GM19035 (cell line): ENCODE measurements around the gene TMEM170B.

Experiments used
- ATAC-seq: cut with Tn5 transposase; IDR thresholded peaks from one replicate; pipeline ENCODE4 v1.9.1; 2021; ENCODE audit not compliant: unreplicated experiment

The TMEM170B gene

DNA sequence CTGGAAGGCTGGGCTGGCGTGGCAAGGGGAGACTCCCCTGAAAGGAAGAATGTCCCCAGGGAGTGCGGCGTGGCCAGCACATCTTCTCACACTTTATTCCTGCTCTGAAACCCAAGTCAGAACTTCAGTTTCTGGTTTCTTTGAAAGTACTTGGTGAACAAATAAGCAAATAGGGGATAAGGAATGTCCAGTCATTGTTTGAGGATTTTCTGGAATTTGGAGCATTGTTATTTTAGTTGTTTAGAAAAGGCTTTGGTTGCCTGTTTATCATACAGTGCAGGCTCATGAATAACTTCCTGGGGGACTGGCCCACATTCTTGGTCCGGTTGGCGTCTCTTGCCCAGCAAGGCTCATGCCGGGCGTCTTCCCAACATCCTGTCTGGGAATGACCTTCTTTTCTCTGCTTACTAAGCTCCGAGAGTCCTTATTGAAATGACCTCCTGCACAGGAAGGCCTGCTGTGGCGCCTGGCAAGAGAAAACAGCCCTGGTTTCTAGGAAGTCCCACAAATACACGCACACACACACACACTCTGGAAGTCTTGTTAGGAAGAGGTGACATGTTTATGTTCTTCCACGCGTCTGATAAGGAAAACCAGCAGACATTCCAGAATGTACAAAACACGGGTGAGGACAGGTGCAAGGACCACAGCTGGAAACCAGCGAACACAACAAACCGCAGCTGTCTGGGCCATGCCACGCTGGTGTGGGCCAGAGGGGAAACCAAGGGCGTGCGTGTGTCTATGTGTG, 71.9 kb downstream of the TMEM170B start:
- no peak for ATAC-seq

DNA sequence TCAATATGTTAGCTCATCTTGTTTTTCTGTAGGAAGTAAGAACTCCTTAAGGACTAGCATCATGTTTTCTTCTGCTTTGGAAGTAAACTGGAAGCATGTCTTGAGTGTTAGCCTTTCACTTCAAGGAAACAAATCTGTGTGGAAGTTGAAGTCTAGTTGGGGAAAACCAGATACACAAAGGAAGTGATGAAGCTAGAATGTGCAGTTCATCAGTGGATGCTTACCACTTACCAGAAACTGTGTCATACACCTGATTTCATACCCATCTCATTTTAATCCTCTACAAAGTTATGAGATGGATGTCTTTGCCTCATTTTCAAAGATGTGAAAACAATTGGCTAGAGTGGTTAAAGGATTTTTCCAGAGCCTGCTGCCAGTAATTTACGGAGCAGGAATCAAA, 75.8 kb downstream of the TMEM170B start:
- ATAC-seq: no peak

DNA sequence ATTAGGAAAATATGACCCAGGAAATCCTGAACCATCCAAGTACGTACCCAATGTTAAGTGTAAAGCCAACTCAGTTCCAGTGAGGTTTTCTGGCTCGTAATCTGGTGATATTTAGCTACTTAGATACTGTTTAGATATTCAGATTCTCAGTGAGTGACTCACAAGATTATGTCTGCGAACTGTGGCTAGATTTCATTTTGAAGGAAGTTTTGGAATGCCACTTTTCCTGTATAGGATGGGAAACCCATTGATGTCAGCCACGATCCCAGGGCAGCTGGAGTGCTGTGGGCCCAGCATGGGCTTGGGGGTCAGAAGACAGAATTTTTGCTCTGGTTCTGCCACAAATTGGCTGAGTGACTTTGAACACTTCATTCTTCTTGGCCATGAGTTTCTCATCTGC, 76.3 kb downstream of the TMEM170B start:
- ATAC-seq: no peak

DNA sequence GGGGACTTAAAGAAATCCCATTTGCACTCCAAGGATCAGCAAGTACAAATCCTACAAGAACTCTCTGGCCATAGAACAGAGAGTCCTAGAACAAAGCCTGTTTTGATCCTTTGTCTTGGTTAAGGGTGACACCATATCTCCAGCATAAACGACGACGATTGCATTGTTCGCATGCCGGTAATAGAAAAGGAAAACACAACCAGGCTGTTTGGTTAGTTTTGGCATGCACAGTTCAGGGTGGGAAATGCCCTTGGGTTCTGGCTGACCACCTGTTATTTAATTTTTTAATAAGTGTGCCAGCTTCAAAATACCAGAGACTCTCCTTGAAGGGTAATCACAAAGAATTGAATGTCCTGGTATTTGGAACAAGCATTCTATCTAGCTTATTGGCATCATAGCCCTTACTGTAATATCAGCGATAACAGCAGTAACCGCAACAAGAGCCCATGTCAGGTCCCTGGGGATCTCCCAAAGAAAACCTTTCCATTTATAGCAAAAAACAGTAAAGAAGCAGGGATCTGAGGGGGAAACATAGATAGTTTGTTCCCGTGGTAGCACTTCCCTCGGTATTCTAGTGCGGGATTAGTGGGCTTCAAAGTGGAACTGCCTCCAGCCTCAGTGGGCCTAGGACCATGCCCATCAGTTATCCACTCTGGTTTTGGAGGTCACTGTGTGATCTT, 77.1 kb downstream of the TMEM170B start:
- no peak for ATAC-seq

DNA sequence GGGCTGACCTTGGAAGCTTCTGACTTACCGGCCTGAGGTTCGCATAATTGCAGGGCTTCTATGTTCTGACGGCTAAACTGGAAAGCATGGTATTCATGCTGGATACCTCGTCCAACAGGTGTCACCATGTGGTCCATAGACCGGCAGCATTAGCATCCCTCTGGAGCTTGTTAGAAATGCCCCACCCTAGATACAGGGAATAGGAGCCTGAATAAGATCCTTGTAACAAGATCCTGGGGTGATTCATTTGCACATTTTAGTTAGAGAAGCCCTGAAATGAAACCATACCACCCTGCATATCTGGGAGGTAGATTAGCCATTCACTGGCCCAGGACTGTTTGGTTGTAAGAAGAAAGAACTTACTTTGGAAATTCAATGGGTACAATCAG, 77.7 kb downstream of the TMEM170B start:
- ATAC-seq: no peak

DNA sequence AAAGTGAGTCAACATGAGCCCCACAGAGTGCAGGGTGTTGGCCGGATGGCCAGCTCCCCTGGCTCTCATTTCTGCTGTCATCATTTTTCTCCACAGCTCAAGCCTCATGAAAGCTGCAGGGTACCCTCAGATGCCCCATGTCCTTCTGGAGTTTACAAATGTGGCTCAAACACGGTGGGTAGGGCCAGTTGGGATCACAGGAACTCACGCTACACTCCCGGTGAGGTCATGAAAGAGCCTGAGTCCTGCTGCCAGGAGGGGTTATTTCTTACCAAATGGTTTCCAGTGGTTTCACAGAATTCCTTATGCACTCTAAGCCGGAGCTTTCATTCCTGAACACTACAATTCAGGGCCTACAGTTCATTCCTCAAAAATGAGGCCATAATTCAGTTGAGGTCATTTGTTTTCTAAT, 78.7 kb downstream of the TMEM170B start:
- ATAC-seq: no peak

DNA sequence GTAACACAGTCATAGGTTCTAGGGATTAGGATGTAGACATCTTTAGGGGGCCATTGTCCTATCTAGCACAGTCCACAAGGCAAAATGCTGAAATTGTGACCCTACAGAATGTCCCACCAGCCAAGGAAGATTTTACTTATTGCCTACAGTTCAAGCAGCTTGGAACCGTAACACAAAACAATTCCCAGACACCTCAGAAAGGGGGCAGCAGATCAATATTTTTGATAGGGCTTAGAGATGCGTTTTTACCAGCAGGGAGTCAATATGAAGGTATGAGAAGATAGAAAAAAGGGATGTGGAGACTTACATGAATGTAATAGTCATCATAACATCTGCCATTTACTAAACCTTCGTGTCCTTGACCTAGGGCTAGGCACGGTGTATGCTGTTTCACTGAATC, 81.0 kb downstream of the TMEM170B start:
- no peak for ATAC-seq

DNA sequence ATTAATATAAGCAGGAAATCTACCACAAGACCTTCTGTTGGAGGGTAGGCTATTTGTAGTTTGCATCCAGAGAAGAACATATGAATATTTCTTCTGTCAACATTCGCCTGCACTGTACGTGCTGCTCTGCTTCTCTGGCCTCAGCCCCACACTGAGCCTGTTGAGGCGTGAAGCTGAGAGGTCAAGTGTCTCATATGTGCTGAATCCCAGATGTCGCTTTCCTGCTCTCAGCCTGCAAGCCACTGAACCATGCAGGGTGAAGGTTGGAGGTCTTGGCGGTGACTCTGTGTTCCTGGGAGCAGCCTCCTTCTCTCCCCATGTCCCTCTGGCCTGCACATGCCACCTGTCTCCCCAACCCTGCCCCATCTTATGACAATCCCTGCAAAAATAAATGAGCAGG, 83.6 kb downstream of the TMEM170B start:
- ATAC-seq: no peak

DNA sequence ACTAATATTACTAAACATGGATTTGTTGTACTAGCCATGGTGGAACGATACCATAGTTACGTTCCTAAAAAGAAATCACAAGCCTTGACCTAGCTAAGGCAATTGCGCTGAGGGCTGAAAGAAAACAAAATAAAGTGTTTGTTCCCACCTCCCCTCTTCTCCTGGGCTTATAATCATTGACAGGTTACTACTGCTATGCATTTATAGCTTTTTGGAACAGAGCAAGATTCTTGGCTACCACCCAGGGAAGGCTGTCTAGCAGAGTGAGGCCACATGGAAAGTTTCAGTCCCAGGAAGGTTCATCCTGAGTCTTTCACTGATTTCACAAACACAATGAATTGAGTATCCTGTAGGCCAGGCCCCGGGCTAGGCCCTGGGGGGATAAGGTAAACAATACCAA, 84.6 kb downstream of the TMEM170B start:
- ATAC-seq: no peak

DNA sequence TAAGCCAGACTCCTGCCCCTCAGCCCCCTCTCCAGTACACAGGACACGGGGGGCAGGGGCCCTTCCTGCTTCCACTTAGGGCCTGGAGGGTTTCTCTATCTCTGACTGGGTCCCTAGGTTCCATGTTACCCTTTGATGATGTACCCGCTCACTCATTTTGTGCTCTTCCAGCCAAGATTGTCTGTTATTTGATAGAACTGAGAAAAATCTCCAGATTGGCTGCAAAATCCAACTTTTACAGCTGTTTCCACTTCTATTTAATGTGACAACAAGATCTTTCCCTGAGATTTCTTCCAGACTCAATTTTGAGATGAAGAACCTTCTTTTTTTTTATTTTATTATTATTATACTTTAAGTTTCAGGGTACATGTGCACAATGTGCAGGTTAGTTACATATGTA, 85.7 kb downstream of the TMEM170B start:
- ATAC-seq: no peak

DNA sequence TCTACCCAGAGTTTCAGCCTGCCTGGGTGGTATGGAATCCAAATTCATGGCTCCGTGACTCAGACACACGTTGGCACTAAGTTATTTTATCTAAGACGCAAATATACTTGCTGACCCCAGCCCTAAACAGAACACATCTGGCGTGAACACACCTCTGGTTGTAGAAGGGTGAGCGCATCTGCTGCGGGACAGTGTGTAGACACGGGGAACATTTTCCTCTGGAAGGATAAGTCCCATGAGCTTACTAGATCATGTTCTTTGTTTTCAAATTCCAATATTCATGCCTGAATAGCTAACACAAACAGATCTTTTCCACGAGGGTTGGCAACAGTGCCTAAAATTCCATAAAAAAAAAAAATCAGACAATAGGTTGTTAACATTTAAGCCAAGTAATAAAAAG, 87.8 kb downstream of the TMEM170B start:
- ATAC-seq: no peak

DNA sequence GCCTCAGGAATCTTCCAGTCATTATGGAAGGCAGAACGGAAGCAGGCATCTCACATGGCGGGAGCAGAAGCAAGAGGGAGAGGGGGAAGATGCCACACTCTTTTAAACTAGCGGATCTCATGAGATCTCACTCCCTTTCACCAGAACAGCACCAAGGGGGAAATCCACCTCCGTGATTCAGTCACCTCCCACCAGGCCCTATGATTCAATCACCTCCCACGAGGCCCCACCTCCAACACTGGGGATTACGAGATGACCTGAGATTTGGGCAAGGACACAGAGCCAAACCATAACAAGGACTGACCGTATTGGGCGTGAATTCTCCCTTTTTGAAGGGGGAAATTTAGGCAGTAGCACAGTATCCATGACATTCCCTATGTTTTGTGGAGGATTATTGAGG, 88.8 kb downstream of the TMEM170B start:
- ATAC-seq: no peak

DNA sequence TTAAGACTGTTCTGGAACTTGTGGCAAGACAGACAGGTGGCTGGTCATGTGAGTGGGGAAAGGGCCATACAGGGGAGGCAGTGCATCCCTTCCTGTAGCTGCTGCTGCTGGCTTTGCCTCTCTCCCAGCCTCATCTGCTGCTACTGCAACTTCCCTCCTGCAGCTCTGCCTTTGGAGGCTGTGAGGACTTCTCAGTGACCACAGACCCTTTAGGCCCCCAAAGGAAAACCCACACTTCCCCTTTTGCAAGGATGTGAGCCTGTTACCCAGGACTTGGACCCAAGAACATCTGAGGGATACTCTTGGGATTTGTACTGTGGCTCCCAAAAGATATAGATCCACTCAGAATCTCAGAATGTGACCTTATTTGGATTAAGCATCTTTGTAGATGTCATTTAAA, 91.0 kb downstream of the TMEM170B start:
- ATAC-seq: no peak

DNA sequence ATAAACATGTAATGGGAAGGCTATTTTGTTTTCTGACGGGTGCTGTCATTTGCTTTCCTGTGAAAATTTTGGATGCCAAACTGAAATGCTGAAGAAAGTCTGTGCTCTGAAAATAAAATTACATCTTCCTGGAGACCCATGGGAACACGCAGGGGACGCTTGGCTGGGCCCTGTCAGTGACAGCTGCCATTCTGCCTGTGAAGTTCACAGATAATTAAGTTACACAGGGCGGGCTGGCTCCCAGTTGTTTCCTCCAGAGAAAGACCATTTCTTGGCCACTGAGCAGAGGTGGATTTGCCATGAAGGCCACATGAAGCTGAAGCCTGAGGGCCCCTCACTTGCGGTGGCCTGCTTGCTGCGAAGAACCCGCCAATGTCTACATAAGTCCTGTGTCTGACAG, 93.5 kb downstream of the TMEM170B start:
- no peak for ATAC-seq

DNA sequence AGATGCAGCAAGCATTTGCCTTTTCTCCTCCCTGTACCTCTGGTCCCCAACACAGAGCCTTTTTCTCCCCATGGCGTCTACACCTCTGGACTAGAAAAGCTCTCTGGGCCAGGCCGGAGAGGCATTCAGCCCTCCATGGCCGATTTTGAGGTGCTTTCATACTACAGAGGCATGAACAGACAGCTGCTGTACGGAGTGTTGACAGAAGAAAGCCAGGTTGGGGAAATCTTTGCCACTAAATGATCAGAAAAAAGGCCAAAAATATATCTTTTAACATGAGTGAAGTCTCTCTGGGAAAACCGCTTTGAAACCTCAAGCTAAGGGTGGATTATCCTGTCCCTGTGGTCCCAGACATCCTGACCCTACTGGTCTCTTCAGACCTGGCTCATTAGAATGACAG, 94.0 kb downstream of the TMEM170B start:
- ATAC-seq: no peak

DNA sequence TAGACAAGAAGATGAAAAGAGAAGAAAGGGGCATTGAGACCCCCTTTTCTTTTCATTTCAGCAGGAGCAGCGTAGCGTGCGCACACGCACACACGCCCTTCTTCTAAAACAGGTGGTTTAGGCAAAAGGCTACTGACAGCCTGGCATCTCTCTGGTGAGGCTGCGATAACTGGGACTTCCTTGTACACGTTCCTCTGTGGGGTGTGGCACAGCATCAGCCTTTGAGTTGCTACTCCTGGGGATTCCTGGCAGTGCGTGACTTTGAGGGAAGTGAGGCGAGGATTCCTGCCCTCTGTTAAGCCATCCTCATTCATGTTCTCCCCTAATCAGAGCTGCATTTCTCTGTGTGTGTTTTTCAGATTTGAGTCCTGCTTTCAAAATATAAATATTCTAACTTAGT, 94.7 kb downstream of the TMEM170B start:
- no peak for ATAC-seq

DNA sequence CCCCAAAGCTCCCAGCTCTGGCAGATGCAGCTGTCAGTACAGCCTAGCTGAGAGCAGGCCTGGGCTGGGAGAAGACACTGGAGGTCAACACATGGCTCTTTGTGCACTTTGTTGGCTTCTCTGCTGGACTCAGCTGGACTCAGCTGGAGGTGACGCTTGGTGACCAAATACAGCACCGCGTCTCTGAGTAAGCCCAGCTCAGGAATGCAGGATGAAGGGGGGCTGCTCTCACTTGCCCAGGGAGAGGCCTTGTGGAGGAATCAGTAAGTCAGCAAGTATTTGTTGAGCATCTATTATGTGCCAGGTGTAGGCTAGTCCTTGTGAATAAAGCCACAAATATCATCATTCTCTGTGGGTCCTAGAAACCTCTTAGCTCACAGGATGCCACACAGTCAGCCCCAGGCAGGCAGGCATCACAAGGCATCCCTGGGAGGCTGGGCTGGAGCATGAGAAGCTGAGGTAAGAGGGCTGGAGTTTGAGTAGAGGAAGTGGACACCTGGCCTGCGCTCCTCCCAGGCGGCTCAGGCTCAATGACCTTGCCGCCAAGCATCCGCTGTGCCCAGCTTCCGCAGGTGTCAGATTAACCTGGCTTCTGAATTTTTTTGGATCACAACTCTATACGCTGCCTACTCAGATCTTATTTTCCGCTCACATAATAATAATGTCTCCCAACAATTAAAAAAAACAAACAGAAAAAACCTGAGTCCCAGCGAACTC, 95.4 kb downstream of the TMEM170B start:
- ATAC-seq: no peak
